Raji (cell line): ENCODE results near the gene AKAP9.

Experiments used
- POLR2A ChIP-seq: IDR thresholded peaks from 2 replicates; pipeline ENCODE4 v1.6.1; 2011; ENCODE audit warnings: low read depth, low read length, control low read depth; ENCODE audit not compliant: insufficient read depth

AKAP9 gene

GRCh38 chr7:91979590-91979989 lies 38.9 kb downstream of the AKAP9 start:
- TF ChIP-seq POLR2A, result no peak

DNA sequence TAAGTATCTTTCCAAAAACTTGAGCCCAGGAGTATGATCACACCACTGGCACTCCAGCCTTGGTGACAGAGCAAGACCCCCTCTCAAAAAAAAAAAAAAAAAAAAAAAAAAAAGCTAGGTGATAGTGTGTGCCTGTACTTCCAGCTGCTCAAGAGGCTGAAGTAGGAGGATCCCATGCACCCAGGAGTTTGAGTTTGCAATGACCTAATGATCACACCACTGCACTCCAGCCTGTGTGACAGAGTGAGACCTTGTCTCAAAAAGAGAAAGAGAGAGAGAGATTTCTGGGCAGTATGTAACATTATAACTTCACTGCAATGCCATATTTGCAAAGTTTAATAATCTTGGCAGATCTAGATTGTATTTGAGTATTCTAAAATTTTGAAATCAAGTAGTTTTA lies 47.6 kb downstream of the AKAP9 start:
- no peak for TF ChIP-seq POLR2A

DNA sequence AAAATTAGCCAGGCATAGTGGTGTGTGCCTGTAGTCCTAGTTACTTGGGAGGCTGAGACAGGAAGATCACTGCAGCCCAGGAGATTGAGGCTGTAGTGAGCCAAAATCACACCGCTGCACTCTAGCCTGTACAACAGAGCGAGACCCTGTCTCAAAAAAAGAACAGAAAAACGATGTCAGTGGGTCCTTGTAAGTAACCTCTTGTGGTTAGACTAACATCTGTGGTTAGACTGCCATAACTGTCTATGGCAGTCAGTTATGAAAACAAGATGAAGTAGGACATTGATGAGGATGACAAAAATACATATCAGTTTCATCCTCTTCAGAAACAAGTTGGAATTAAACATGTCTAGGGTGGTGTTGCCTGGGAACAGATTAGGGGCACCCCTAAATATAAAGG lies 53.3 kb downstream of the AKAP9 start:
- no peak for TF ChIP-seq POLR2A

DNA sequence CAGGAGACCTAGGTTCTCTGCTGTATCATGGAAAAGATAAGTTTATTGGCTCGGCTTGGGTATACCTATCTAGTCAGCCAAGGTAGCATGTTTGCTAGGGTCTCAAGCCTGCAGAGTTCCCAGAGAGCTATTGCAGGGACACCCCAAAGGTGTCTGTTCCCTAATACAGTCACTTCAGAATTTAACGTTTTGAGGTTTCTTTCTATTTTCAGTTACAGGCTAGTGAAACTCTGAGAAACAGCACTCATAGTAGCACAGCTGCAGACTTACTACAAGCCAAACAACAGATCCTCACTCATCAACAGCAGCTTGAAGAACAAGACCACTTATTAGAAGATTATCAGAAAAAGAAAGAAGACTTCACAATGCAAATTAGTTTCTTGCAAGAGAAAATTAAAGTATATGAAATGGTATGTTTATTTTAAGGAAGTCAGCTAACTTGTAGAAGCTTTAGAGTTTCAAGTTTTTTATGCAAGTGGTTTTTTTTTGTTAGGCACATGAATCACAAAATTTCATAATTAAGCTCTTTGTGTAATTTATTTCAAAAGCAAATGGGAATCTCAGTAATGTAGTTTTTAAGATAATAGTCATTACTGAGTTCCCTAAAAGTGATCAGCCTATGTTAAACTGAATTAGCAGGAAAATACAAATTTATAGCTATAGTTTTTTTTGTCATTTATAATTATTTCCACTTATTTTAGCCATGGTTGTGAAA lies 54.9 kb downstream of the AKAP9 start:
- TF ChIP-seq POLR2A, result no peak

GRCh38 chr7:91999631-92000565 lies 59.2 kb downstream of the AKAP9 start:
- no peak for TF ChIP-seq POLR2A

GRCh38 chr7:92002720-92003119 lies 62.1 kb downstream of the AKAP9 start:
- no peak for TF ChIP-seq POLR2A

GRCh38 chr7:92006046-92006445 lies 65.4 kb downstream of the AKAP9 start:
- TF ChIP-seq POLR2A, result no peak

GRCh38 chr7:92010215-92010614 lies 69.6 kb downstream of the AKAP9 start:
- TF ChIP-seq POLR2A, result no peak

- no peak for TF ChIP-seq POLR2A
Measured at GRCh38 chr7:92013611-92014010, 72.9 kb downstream of the AKAP9 start.

DNA sequence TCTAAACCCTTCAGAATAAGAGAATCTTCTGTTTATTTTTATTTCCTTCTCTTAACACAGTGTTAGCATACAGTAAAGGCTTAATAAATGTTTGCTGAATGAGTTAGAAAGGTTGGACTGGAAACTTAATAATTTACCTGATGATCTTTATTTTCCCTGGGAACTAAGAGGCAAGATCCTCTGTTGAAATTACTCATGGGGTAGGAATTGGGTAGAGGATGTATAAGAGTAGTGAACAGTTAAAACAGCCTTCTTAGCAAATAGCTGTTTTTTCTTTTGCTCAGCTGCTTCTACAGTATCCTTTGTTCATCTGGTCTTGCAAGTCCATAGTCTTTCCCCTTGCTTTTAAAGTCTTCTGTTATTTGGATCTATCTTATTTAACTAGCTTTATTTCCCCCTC lies 80.0 kb downstream of the AKAP9 start:
- no peak for TF ChIP-seq POLR2A

- TF ChIP-seq POLR2A, result no peak
Measured at GRCh38 chr7:92025260-92025659, 84.6 kb downstream of the AKAP9 start.

GRCh38 chr7:92028226-92028625 lies 87.6 kb downstream of the AKAP9 start:
- no peak for TF ChIP-seq POLR2A

DNA sequence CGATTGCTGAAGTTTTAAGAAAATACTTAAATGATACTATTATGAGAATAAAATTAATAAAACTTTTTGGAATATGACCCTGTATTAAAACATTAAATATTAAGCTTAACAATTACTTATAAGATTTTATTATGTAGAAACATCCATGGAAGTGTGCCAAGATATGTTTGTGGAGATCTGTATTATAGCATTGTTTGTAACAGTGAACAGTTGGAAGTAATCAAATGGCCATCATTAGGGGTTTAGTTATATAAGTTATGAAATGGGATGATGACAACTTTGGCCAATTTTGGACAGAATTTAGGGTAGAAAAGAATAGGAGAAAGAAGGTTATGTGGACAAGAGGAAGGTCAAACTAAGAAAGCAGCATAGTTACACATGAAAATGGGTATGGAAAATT lies 88.0 kb downstream of the AKAP9 start:
- TF ChIP-seq POLR2A, result no peak

GRCh38 chr7:92034116-92034515 lies 93.5 kb downstream of the AKAP9 start:
- TF ChIP-seq POLR2A, result no peak

DNA sequence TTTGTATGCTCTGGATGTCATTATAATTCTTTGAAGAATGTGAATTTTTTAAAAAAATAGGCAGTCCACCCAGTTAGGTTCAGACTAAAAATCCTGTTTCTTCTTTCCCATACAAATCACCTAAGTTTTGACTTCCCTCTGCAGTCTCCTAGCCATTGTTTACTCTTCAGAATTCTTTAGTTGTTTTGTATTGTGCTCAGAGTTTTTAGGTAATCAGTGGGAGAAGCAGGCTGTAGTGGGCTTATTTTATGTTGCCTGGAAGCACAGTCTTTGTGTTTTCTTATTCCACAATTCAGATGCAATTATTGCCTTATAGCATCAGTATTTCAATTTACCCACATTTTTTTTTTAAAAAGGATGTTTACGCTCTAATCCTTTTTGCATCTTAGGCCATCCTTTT lies 94.9 kb downstream of the AKAP9 start:
- no peak for TF ChIP-seq POLR2A

DNA sequence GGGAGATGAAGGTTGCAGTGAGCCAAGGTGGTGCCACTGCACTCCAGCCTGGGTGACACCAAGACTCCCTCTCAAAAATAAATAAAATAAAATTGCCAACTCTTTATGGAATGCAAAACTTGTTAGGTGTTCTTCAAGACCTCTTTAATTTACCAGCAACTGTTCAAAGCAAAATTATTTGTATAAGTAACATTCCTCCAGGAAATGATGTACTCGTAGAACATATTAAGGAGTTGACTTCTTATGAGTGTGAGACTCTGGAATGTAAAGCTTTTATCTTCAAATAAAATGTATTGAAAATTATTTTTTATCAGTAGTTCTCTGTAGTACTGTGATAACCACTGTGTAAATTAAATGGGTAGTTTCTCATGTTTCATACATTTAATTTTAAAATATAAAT lies 99.2 kb downstream of the AKAP9 start:
- no peak for TF ChIP-seq POLR2A
